ENCODE data around the gene CTNND2.

CTNND2 gene

GRCh38 chr5:11239261-11240015 is 664.8 kb downstream of the CTNND2 start:
- intact Hi-C loops (cut with DNase I) = no loop called here
- DNase-seq = no peak

- peak in 1 of 10 donors; percentile 75 for DNase-seq
- intact Hi-C loops (cut with DNase I) = no loop called here
Observed at GRCh38 chr5:11234501-11234911, 669.7 kb downstream of the CTNND2 start.

GRCh38 chr5:11230890-11231289 is 673.4 kb downstream of the CTNND2 start:
- no peak for DNase-seq

GRCh38 chr5:11227064-11227463 is 677.2 kb downstream of the CTNND2 start:
- intact Hi-C loops (cut with DNase I) = no loop called here
- DNase-seq = no peak

More at GRCh38 chr5:11230890-11231289, 673.4 kb downstream of the CTNND2 start:
- intact Hi-C loops (cut with DNase I) = no loop called here

GRCh38 chr5:11224436-11225187 is 679.6 kb downstream of the CTNND2 start:
- no peak for DNase-seq
- intact Hi-C loops (cut with DNase I) = no loop called here

GRCh38 chr5:11222169-11222568 is 682.1 kb downstream of the CTNND2 start:
- no peak for DNase-seq
- intact Hi-C loops (cut with DNase I) = no loop called here

GRCh38 chr5:11214864-11215644 is 689.2 kb downstream of the CTNND2 start:
- DNase-seq = no peak
- intact Hi-C loops (cut with DNase I) = no loop called here

GRCh38 chr5:11212706-11213105 is 691.5 kb downstream of the CTNND2 start:
- DNase-seq = no peak
- intact Hi-C loops (cut with DNase I) = no loop called here

GRCh38 chr5:11197726-11198125 is 706.5 kb downstream of the CTNND2 start:
- no peak for DNase-seq
- intact Hi-C loops (cut with DNase I) = no loop called here

- peak in 3 of 10 donors; percentile 28 to 85 (median 79) for DNase-seq
- intact Hi-C loops (cut with DNase I) = no loop called here
Observed at GRCh38 chr5:11191673-11192072, 712.6 kb downstream of the CTNND2 start.

- intact Hi-C loops (cut with DNase I) = loop anchor here (10.0 kb wide), 1 partner anchor 488 kb away; no protein-coding TSS in a partner anchor
- DNase-seq = no peak
Observed at GRCh38 chr5:11182441-11183080, 721.7 kb downstream of the CTNND2 start.

- intact Hi-C loops (cut with DNase I) = loop anchor here (10.0 kb wide), 1 partner anchor 487 kb away; no protein-coding TSS in a partner anchor
- DNase-seq = no peak
Observed at GRCh38 chr5:11181940-11182339, 722.3 kb downstream of the CTNND2 start.

GRCh38 chr5:11180890-11181289 is 723.4 kb downstream of the CTNND2 start:
- intact Hi-C loops (cut with DNase I) = loop anchor here (10.0 kb wide), 1 partner anchor 486 kb away; no protein-coding TSS in a partner anchor
- DNase-seq = peak in 1 of 10 donors; percentile 63

- no peak for DNase-seq
- intact Hi-C loops (cut with DNase I) = loop anchor here (10.0 kb wide), 1 partner anchor 207 kb away; no protein-coding TSS in a partner anchor
Observed at GRCh38 chr5:11177999-11178711, 726.1 kb downstream of the CTNND2 start.

- intact Hi-C loops (cut with DNase I) = loop anchor here (10.0 kb wide), 1 partner anchor 210 kb away; no protein-coding TSS in a partner anchor
- DNase-seq = no peak
Observed at GRCh38 chr5:11174591-11174990, 729.7 kb downstream of the CTNND2 start.

- intact Hi-C loops (cut with DNase I) = loop anchor here (10.0 kb wide), 1 partner anchor 212 kb away; no protein-coding TSS in a partner anchor
- DNase-seq = no peak
Observed at GRCh38 chr5:11172484-11172883, 731.8 kb downstream of the CTNND2 start.

- no peak for DNase-seq
- intact Hi-C loops (cut with DNase I) = loop anchor here (10.0 kb wide), 1 partner anchor 214 kb away; no protein-coding TSS in a partner anchor
Observed at GRCh38 chr5:11171236-11171635, 733.0 kb downstream of the CTNND2 start.

GRCh38 chr5:11166923-11167322 is 737.3 kb downstream of the CTNND2 start:
- intact Hi-C loops (cut with DNase I) = no loop called here
- DNase-seq = no peak
